Stimulated activated naive CD4-positive, alpha-beta T cell (primary cell): ENCODE results near the gene DLG2.
"Not testable (repeated sequence)": the region's sequence is repeated elsewhere in the genome, so short reads cannot be mapped to it uniquely, and the experiment has no call there.

ENCODE experiments used
- DNase-seq, 6 experiments: peaks; one replicate each; lab custom pipeline; 2025; lab: John Stamatoyannopoulos, UW

Gene DLG2

DNA sequence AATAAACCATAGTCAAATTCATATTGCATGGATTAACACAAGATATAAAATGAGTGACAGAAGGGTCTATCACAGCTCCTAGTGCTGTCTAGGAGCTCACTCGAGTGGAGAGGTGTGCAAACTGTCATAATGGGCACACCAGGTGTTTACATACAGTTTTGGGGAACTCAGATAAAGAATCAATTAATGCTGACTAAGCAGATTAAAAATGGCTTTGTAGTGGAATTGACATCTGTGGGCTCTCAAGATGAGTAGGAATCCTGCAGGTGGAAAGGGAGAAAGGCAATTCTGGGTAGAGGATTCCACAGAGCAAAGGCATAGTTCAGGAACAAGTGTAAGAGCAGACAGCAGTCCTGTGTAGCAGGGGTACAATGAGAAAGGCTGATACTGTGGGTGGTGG is 1844.8 kb downstream of the DLG2 start:
- no peak for DNase-seq

- no peak for DNase-seq
These were observed 1847.3 kb downstream of the DLG2 start for GRCh38 chr11:83779876-83780275.

- no peak for DNase-seq
These were observed 1848.5 kb downstream of the DLG2 start for GRCh38 chr11:83778596-83778995.

- DNase-seq = no peak
These were observed 1852.9 kb downstream of the DLG2 start for GRCh38 chr11:83773950-83774880.

GRCh38 chr11:83768489-83768888 is 1858.7 kb downstream of the DLG2 start:
- DNase-seq = no peak

- no peak for DNase-seq
These were observed 1860.2 kb downstream of the DLG2 start for GRCh38 chr11:83766932-83767331.

- no peak for DNase-seq
These were observed 1862.5 kb downstream of the DLG2 start for GRCh38 chr11:83764643-83765042.

GRCh38 chr11:83760932-83761331 is 1866.2 kb downstream of the DLG2 start:
- no peak for DNase-seq

- DNase-seq = no peak
These were observed 1868.0 kb downstream of the DLG2 start for GRCh38 chr11:83759148-83759547.

DNA sequence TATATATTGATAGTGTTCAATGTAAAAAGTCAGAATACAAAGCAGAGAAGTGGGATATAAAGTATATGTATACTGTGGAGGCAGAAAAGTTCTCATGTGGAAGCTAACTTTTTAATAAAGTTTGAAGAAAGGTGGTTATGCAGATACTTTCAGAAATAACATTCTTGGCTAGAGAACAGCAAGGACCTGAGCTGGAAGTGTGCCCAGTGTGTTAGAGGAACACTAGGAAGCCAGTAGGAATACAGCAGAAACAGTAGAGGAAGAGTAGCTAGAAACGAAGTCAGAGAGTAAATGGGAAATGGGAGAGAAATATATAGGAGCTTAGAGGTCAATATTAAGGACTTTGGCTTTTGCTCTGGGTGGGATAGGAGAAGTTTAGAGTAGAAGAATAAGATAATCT is 1876.1 kb downstream of the DLG2 start:
- no peak for DNase-seq

DNA sequence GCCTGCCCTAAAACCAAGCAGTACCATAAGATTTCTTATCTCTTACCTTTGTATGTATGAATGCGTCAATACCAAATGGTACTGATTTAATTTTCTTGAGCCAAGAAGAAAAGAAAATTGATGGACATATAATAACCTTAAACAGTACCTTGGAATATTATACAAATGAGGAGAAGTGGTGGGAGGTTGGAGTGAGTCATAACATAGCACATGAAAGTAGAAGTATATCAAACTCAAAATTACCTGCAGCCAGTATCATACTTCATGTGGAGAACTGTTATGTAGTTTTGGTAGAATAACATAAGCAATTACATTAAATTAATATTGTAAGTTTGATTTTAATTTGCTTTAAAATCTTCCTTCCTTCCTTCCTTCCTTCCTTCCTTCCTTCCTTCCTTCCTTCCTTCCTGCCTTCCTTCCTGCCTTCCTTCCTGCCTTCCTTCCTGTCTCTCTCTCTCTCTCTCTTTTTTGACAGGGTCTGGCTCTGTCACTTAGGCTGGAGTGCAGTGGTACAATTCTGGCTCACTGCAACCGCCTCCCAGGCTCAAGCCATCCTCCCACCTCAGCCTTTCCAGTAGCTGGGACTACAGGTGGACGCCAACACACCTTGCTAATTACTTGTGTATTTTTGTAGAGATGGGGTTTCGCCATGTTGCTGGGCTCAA is 1880.1 kb downstream of the DLG2 start:
- no peak for DNase-seq

GRCh38 chr11:83744620-83745192 is 1882.4 kb downstream of the DLG2 start:
- no peak for DNase-seq

DNA sequence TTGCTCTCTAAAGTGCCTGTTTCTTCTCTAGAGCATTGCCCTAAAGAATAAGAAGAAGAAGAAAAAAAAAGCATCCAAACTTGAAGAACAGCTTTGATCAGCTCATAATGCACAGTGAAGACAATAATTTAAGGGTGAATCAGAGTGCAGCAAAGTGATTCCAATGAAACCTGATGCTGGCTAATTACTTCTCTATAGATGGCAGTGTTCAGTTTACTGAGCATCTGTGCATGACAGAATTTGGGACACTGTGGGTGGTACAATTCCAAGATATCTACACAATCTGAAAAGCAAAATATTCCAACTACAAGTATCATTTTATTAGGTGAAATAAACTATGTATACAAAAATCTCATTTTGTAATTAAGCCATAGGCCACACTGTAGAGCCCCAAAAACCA is 1890.5 kb downstream of the DLG2 start:
- DNase-seq = no peak

DNA sequence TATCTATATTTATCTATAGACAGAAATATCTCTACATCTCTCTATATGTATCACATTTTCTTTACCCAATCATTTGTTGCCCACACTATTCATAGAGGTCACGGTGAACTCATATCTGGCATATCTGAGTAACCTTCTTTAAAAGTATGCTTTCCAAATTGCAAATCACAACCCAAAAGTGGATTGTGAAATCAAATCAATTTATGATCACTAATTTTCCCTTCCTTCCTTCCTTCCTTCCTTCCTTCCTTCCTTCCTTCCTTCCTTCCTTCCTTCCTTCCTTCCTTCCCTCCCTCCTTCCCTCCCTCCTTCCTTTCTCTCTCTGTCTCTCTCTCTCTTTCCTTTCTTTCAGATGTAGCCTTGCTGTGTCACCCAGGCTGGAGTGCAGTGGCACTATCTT is 1893.0 kb downstream of the DLG2 start:
- no peak for DNase-seq

DNA sequence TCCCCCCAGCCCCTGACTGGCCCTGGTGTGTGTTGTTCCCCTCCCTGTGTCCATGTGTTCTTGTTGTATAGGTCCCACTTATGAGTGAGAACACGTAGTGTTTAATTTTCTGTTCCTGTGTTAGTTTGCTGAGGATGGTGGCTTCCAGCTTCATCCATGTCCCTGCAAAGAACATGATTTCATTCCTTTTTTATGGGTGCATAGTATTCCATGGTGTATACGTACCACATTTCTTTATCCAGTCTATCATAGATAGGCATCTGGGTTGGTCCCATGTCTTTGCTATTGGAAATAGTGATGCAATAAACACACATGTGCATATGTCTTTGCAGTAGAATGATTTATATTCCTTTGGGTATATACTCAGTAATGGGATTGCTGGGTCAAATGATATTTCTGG is 1895.9 kb downstream of the DLG2 start:
- not testable (repeated sequence) for DNase-seq

DNA sequence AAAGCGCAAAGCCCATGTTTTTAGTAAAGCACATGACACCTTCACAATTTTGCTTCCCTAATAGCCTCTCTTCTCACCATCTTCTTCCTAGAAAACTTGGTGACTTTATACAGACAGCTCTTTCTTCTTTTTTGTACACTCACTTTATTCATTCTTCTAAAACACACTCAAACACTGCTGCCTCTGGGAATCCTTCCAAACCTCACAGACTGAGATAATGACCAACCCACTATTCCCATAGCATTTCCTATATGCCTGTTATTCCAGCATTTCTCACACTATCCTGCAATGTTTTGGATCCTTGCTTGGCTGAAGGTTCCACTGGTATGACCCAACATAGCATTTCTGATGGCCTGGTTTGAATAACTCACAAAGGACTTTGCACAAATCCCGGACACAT is 1898.9 kb downstream of the DLG2 start:
- no peak for DNase-seq

DNA sequence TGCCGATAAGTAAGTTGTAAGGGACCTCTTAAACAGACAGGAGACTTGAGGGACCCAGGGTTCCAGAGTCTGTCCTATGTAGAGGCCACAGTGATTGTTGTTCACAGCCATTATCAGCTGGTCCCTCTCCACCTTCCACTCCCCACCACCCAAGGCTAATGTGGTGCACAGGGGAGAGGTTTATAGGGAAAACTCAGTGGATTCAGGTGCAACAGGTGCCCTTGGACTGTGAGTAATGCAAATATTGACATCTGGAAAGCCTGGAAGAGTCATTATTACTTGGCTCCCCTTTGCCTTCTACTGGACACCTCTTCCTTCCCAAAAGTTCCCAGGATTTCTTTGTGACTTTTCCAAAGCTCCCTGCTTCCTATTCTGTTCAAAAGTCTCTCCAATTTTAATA is 1899.9 kb downstream of the DLG2 start:
- no peak for DNase-seq

GRCh38 chr11:83726316-83726715 is 1900.8 kb downstream of the DLG2 start:
- DNase-seq = no peak

GRCh38 chr11:83725728-83726127 is 1901.4 kb downstream of the DLG2 start:
- DNase-seq = no peak

DNA sequence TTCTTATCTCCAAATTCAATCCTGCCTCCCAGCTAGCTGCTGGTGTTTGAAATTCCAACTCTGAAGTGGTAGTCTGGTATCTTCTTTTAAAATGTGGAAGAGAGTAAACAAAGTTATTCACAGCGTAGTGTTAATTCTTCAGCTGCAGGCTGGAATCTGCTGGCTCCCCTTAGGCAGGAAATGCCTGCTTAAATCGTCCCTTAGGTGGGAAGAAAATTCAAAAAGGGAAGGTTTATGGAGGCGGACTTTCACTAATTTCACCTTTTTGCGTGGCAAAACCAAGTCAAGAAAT is 1901.9 kb downstream of the DLG2 start:
- DNase-seq = no peak

DNA sequence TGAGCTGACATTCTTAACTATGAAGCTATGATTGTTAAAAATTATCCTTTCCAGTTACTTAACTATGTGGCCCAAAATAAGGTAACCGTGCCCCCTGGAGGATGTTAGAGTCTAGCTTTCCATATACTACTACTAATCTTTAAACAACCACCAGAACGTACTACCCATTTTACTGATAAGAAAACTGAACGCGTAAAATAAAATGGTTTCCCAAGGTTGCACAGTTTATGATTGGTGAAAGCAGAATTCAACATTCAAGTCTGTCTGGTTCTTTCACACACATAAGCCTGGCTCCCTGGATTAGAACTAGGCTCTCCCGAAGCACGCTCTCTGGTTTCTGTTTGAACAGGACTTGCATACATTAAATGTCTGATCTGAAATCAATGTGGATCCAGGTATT is 1903.1 kb downstream of the DLG2 start:
- DNase-seq = no peak

DNA sequence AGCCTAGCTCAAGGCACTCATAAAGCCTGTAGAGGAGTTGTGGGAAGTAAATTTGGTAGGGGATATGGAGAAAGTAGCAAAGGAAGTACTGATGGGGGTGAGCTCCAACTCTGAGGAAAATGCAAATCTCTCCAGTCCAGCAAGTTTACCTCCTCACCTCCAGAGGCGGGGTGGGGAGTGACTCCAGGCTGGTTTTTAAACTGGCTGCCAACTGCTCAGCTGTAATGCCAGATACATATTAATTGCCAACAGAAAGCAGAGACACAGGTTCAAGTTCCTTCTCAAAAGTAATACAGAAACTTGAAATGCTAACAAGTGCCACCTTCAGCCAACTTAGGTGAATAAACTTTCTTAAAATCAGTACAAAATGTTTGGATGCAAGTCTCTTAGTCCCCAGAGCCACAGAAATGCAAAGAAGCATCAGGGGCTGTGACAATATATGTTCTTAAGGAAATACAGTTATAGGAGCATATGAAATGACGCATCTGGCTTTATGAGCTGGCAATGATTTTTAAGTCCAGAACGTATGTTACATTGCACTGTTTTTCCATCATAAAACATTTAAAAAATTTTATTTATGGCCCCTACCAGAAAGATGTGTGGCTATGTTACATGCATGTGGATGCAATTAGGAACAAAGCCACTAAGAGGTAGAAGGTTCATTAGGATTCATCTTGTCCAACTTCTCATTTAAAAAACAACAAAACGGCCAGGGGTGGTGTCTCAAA is 1904.6 kb downstream of the DLG2 start:
- DNase-seq = no peak

- no peak for DNase-seq
These were observed 1905.9 kb downstream of the DLG2 start for GRCh38 chr11:83721263-83721662.
